Psoas muscle (tissue), 8 donors: ENCODE measurements around the gene TLK1. TPM values are rescaled to one million over a fixed set of nuclear protein-coding genes. Genes with fewer than 3 reads are reported as not detected.
A peak's percentile ranks its signal among the peaks of the same experiment; 100 is the strongest.

Source experiments
- ATAC-seq, 4 donors: fragments of 200-7000 bp; cut with Tn5 transposase; one replicate each; pipeline ENCODE4 v1.9.1; 2020; ENCODE audit warnings: moderate library complexity in 3 of 4, mild to moderate bottlenecking in 2 of 4
- DNase-seq, 2 donors: peaks; one replicate each; pipeline ENCODE4 v3.0.0-alpha.2; 2020
- H3K27ac ChIP-seq: fragments of 200-600 bp; one replicate; pipeline ENCODE4 v1.8.0; 2022
- H3K27me3 ChIP-seq, 3 donors: fragments of 200-600 bp in 1 of 3; one replicate each; pipeline versions ENCODE4 v1.6.1 to v1.8.0; 2013 to 2022; ENCODE audit warnings: low read length in 2 of 3, mild to moderate bottlenecking in 2 of 3, moderate library complexity in 1 of 3; ENCODE audit not compliant: insufficient read depth in 3 of 3
- H3K36me3 ChIP-seq, 2 donors: fragments of 200-600 bp in 1 of 2; one replicate each; pipeline versions ENCODE4 v1.6.1 to v1.8.0; 2013 to 2022; ENCODE audit warnings: low read depth in 1 of 2, mild to moderate bottlenecking in 1 of 2, moderate library complexity in 1 of 2; ENCODE audit not compliant: insufficient read depth in 1 of 2
- H3K4me1 ChIP-seq: fragments of 200-600 bp; one replicate; pipeline ENCODE4 v1.8.0; 2022
- H3K4me3 ChIP-seq: fragments of 200-600 bp; one replicate; pipeline ENCODE4 v1.8.0; 2022; ENCODE audit warnings: mild to moderate bottlenecking
- H3K9me3 ChIP-seq: fragments of 200-600 bp; one replicate; pipeline ENCODE4 v1.8.0; 2022
- CTCF ChIP-seq: fragments of 200-600 bp; IDR thresholded peaks from one replicate; pipeline ENCODE4 v1.8.0; 2022; ENCODE audit warnings: antibody characterized with exemption
- WGBS, 3 donors: extraction: QIAGEN DNeasy Blood & Tissue Kit; methylation state at CpG; one replicate each; pipeline versions ENCODE4 v1.1.6 to v1.1.7; 2013; 5-methylcytosine and 5-hydroxymethylcytosine counted together
- intact Hi-C, 2 donors: fragments of 100-400 bp; cut with DNase I; formaldehyde crosslinking; loops; one replicate each; pipeline versions ENCODE4 v1.11.0 to v1.14.2; 2022
- polyA plus RNA-seq, 3 donors: library from polyadenylated mRNA; stranded (reverse); fragments of 200-250 nt; gene quantifications; one replicate each; pipeline ENCODE4 v1.2.3, GENCODE V29; 2013
- total RNA-seq, 4 donors: library from RNA; stranded (reverse); fragmentation: NEBNext Ultra II Directional in 2 of 4; extraction: Animal tissue kit (Norgen Biotek cat#: 25700) in 2 of 4; gene quantifications; one replicate each; pipeline versions ENCODE4 v1.2.1 to v1.2.4, GENCODE V29; 2021 to 2023
- donor health status: healthy with polysubstance abuse.
- donor health status: DM: no; HTN: no; CAD: no; lungs with moderate emphysema.
- donor health status: Bipolar disorder and iron deficiency.
- donor health status: healthy.
- donor health status: DM: yes; HTN: yes; CAD: no.
- donor health status: DM: no; HTN: no; CAD: no.
- donor health status: DM: no; HTN: no; CAD: no.
- donor health status: DM: yes; HTN: yes; CAD: no.

The TLK1 gene
- total and polyA plus RNA-seq, 7 donors, result 4.4 to 22.2 (median 17.5) TPM

GRCh38 chr2:170967553-170967952 lies 193.1 kb downstream of the TLK1 start:
- 73 to 80% (median 78%) methylated on average over 5 of the region's 5 CpGs for WGBS, 3 donors
- Histone ChIP-seq H3K36me3 (peaks cover 5 to 59% of the 10 kb centered on the region in 2 donors), H3K4me1 (no peaks in the 10 kb centered on the region), H3K27me3 (no peaks in the 10 kb centered on the region), H3K27ac (no peak overlapping the region), H3K4me3 (no peak overlapping the region), H3K9me3 (no peaks in the 10 kb centered on the region)
- ATAC-seq (no peak), DNase-seq (no peak)
- intact Hi-C loops, result no loop called here
- TF ChIP-seq CTCF, result no peak

- no peak overlapping the region for H3K27ac ChIP-seq
- H3K36me3 ChIP-seq, result peaks cover 6 to 67% of the 10 kb centered on the region in 2 donors
- no peaks in the 10 kb centered on the region for H3K27me3 ChIP-seq
- no peak for DNase-seq
- peak; percentile 14 for TF ChIP-seq CTCF
- no peak overlapping the region for H3K4me3 ChIP-seq
- intact Hi-C loops, result no loop called here
- 75 to 83% (median 78%) methylated on average over 13 of the region's 13 CpGs for WGBS, 3 donors
- no peaks in the 10 kb centered on the region for H3K9me3 ChIP-seq
- no peaks in the 10 kb centered on the region for H3K4me1 ChIP-seq
- ATAC-seq, result peak in 2 of 4 donors; percentile 59 to 66
Measured at GRCh38 chr2:170966648-170967396, 193.9 kb downstream of the TLK1 start.

- Histone ChIP-seq H3K27ac (no peak overlapping the region), H3K9me3 (no peaks in the 10 kb centered on the region), H3K27me3 (no peaks in the 10 kb centered on the region), H3K4me1 (no peaks in the 10 kb centered on the region), H3K4me3 (no peak overlapping the region), H3K36me3 (peaks cover 8 to 79% of the 10 kb centered on the region in 2 donors)
- no peak for TF ChIP-seq CTCF
- WGBS, 3 donors, result 72 to 78% (median 72%) methylated on average over 20 of the region's 20 CpGs
- no peak for DNase-seq
- intact Hi-C loops, result no loop called here
- no peak for ATAC-seq
Measured at GRCh38 chr2:170965446-170966225, 195.1 kb downstream of the TLK1 start.

GRCh38 chr2:170963386-170963785 lies 197.3 kb downstream of the TLK1 start:
- ATAC-seq (no peak), DNase-seq (no peak)
- Histone ChIP-seq H3K9me3 (no peaks in the 10 kb centered on the region), H3K27me3 (no peaks in the 10 kb centered on the region), H3K4me3 (no peak overlapping the region), H3K27ac (no peak overlapping the region), H3K36me3 (peaks cover 8 to 96% of the 10 kb centered on the region in 2 donors), H3K4me1 (no peaks in the 10 kb centered on the region)
- TF ChIP-seq CTCF, result no peak
- 69 to 84% (median 71%) methylated on average over 4 to 5 of the region's 5 CpGs for WGBS, 3 donors
- intact Hi-C loops, result no loop called here
